Immature natural killer cell (primary cell): ENCODE results near the gene ZNF550. TPM values are rescaled to one million over a fixed set of nuclear protein-coding genes. Genes with fewer than 3 reads are reported as not detected.
"Not testable (repeated sequence)": the region's sequence is repeated elsewhere in the genome, so short reads cannot be mapped to it uniquely, and the experiment has no call there.

ENCODE experiments used
- DNase-seq, 3 donors: peaks; one replicate each; pipeline ENCODE4 v3.0.0; 2022; ENCODE audit warnings: mixed read lengths in 1 of 3
- H3K27ac Mint-ChIP-seq, 6 donors: one replicate each; pipeline ENCODE4 v1.8.0; 2020; ENCODE audit warnings: mixed read lengths in 6 of 6, mild to moderate bottlenecking in 5 of 6, inconsistent platforms in 4 of 6, moderate library complexity in 3 of 6
- H3K27me3 Mint-ChIP-seq, 3 donors: one replicate each; pipeline ENCODE4 v1.8.0; 2020 to 2021; ENCODE audit warnings: low read depth in 3 of 3, mild to moderate bottlenecking in 3 of 3, mixed read lengths in 3 of 3, moderate library complexity in 3 of 3, inconsistent platforms in 1 of 3
- H3K36me3 Mint-ChIP-seq, 3 donors: one replicate each; pipeline ENCODE4 v1.8.0; 2020; ENCODE audit warnings: mixed read lengths in 3 of 3, inconsistent platforms in 2 of 3, mild to moderate bottlenecking in 2 of 3
- H3K4me1 Mint-ChIP-seq, 2 donors: one replicate each; pipeline ENCODE4 v1.8.0; 2020; ENCODE audit warnings: inconsistent platforms in 2 of 2, mild to moderate bottlenecking in 2 of 2, mixed read lengths in 2 of 2, moderate library complexity in 1 of 2
- H3K4me3 Mint-ChIP-seq, 5 donors: one replicate each; pipeline ENCODE4 v1.8.0; 2020; ENCODE audit warnings: mild to moderate bottlenecking in 5 of 5, mixed read lengths in 5 of 5, inconsistent platforms in 3 of 5, moderate library complexity in 3 of 5
- H3K9me3 Mint-ChIP-seq, 6 donors: one replicate each; pipeline ENCODE4 v1.8.0; 2020; ENCODE audit warnings: mild to moderate bottlenecking in 6 of 6, mixed read lengths in 6 of 6, inconsistent platforms in 4 of 6, moderate library complexity in 3 of 6
- polyA plus RNA-seq, 3 donors: library from polyadenylated mRNA; unstranded; fragments of 300-500 nt; fragmentation: Illumina TruSeq; gene quantifications; one replicate each; pipeline ENCODE4 v1.2.3, GENCODE V29; 2021

Gene ZNF550
- polyA plus RNA-seq, 3 donors from 2014 or later = 1.5 to 7.9 (median 5.3) TPM

- no peaks in the 10 kb centered on the region for H3K27me3 Mint-ChIP-seq
- no peak overlapping the region for H3K4me3 Mint-ChIP-seq
- no peaks in the 10 kb centered on the region for H3K4me1 Mint-ChIP-seq
- no peak for DNase-seq
- peaks cover 73 to 84% (median 73%) of the 10 kb centered on the region in 3 donors for H3K36me3 Mint-ChIP-seq
- H3K9me3 Mint-ChIP-seq = peaks cover 41 to 92% (median 81%) of the 10 kb centered on the region in 6 donors
- no peak overlapping the region for H3K27ac Mint-ChIP-seq
Observed at GRCh38 chr19:57511484-57511883, 48.2 kb downstream of the ZNF550 start.

- no peak overlapping the region for H3K4me3 Mint-ChIP-seq
Observed at GRCh38 chr19:57506163-57506562, 53.5 kb downstream of the ZNF550 start.

GRCh38 chr19:57500400-57500799 is 59.3 kb downstream of the ZNF550 start:
- Mint-ChIP-seq H3K9me3 (peaks cover 25 to 74% (median 48%) of the 10 kb centered on the region in 6 donors), H3K4me3 (peak overlapping the region; percentile 70 to 86 (median 83)), H3K27ac (peak overlapping the region; percentile 71 to 98 (median 88)), H3K4me1 (peaks cover 24 to 36% of the 10 kb centered on the region in 2 donors), H3K36me3 (peaks cover 42 to 60% (median 49%) of the 10 kb centered on the region in 3 donors)
- H3K27me3 Mint-ChIP-seq, DNase-seq: not testable (repeated sequence)

More at GRCh38 chr19:57506163-57506562, 53.5 kb downstream of the ZNF550 start:
- Mint-ChIP-seq H3K27ac (no peak overlapping the region), H3K27me3 (peaks cover 0 to 3% (median 0%) of the 10 kb centered on the region in 3 donors), H3K36me3 (peaks cover 78 to 84% (median 82%) of the 10 kb centered on the region in 3 donors), H3K9me3 (peaks cover 37 to 83% (median 69%) of the 10 kb centered on the region in 6 donors), H3K4me1 (peaks cover 6 to 18% of the 10 kb centered on the region in 2 donors)
- DNase-seq = no peak

DNA sequence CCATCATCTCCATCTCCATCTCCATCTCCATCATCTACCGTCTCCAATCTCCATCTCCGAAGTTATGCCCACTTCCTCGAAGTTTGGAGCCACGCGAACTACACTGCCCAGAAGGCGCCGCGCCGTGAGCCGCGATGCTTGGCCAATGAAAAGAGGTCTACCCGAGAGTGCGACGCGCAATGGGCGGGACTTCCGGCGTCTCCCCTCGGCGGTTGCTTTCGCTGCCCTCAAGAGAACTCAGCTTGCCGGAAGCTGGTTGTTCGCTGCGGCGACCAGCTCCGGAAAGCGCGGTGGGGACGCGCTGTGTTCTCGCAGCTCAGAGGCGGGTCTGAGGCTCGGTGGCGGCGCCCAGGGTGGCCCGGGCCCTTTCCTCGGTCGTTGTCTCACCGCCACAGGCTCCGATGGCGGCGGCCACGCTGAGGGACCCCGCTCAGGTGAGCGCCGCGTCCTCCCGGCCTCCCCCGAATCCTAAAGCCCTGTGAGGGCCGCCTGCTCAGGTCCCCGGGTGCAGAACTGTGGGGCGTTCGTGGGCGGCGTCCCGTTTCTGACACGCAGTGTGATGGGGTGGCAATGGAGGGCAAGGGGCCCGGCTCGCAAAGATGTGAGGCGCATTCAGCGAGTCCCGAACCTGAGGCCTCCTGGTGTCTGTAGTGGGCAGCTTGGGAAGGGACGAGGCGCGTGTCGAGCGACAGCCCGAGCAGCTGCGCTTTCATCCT is 59.8 kb downstream of the ZNF550 start, which contains the start of gene ZNF773:
Gene ZNF773 (plus strand): TSS at position 259 of the 716 bp plus-strand sequence. CDS start 143 bp downstream, at position 402.
- peaks cover 40 to 60% (median 46%) of the 10 kb centered on the region in 3 donors for H3K36me3 Mint-ChIP-seq

DNA sequence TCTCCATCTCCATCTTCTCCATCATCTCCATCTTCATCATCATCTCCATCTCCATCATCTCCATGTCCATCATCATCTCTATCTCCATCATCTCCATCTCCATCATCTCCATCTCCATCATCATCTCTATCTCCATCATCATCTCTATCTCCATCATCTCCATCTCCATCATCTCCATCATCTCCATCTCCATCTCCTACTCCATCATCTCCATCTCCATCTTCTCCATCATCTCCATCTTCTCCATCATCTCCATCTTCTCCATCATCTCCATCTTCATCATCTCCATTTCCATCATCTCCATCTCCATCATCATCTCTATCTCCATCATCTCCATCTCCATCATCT is 60.4 kb downstream of the ZNF550 start:
- peaks cover 24 to 36% of the 10 kb centered on the region in 2 donors for H3K4me1 Mint-ChIP-seq
- H3K36me3 Mint-ChIP-seq = peaks cover 40 to 60% (median 45%) of the 10 kb centered on the region in 3 donors
- H3K9me3 Mint-ChIP-seq = peaks cover 25 to 80% (median 52%) of the 10 kb centered on the region in 6 donors
- not testable (repeated sequence) for DNase-seq, H3K27me3 Mint-ChIP-seq
- H3K27ac Mint-ChIP-seq = peak overlapping the region; percentile 73 to 98 (median 95)
- peak overlapping the region; percentile 70 to 88 (median 83) for H3K4me3 Mint-ChIP-seq

More for the DNA sequence above, 59.8 kb downstream of the ZNF550 start, which contains the start of gene ZNF773:
- not testable (repeated sequence) for H3K27me3 Mint-ChIP-seq
- peak within 1 kb of the TSS; percentile 70 to 88 (median 86) for H3K4me3 Mint-ChIP-seq
- peak; percentile 92 to 96 (median 95) for DNase-seq
- H3K27ac Mint-ChIP-seq = peak within 1 kb of the TSS; percentile 73 to 98 (median 95)
- peaks cover 25 to 75% (median 48%) of the 10 kb centered on the region in 6 donors for H3K9me3 Mint-ChIP-seq
- peaks cover 24 to 36% of the 10 kb centered on the region in 2 donors for H3K4me1 Mint-ChIP-seq

DNA sequence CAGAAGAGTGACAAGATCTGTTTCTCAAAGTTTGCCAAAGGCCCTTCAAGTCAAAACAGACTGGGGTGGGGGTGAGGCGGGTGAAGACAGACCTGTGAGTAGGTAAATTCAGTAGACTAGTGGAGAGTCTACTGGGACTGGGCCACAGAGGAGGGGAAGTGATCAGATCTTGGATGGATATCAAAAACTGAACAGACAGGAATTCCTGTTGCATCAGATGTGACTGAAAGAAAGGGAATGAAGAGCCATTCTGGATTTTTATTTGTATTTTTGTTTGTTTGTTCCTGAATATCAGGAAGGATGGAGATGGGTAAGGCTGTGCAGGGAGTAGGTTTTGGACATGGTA is 71.4 kb downstream of the ZNF550 start:
- Mint-ChIP-seq H3K27ac (peak overlapping the region in 4 of 6 donors; percentile 6 to 65 (median 42)), H3K36me3 (peaks cover 32 to 49% (median 45%) of the 10 kb centered on the region in 3 donors), H3K9me3 (peaks cover 8 to 40% (median 19%) of the 10 kb centered on the region in 6 donors), H3K27me3 (peaks cover 5 to 12% (median 6%) of the 10 kb centered on the region in 3 donors), H3K4me1 (peaks cover 18 to 22% of the 10 kb centered on the region in 2 donors), H3K4me3 (peak overlapping the region; percentile 68 to 84 (median 75))
- DNase-seq = not testable (repeated sequence)

DNA sequence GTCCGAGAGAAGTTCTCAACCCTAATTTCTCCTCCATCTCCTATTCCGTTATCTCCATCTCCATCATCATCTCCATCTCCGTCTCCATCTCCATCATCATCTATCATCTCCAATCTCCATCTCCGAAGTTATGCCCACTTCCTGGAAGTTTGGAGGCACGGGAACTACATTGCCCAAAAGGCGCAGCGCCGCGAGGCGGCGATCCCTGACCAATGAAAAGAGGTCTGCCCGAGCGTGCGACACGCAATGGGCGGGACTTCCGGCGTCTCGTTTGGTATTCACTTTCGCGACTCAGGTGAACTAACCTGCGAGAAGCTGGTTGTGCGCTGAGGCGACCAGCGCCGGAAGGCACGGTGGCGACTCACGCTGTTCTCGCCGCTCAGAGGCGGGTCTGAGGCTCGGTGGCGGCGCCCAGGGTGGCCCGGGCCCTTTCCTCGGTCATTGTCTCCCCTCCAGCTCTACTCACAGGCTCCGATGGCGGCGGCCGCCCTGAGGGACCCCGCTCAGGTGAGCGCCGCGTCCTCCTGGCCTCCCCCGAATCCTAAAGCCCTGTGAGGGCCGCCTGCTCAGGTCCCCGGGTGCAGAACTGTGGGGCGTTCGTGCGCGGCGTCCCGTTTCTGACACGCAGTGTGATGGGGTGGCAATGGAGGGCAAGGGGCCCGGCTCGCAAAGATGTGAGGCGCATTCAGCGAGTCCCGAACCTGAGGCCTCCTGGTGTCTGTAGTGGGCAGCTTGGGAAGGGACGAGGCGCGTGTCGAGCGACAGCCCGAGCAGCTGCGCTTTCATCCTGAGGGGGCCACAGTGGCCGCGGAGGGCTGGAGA is 72.0 kb downstream of the ZNF550 start, which contains the start of gene ZNF419:
Gene ZNF419 (plus strand): TSS at position 274 of the 822 bp plus-strand sequence. CDS start 201 bp downstream, at position 475.
- Mint-ChIP-seq H3K27ac (peak within 1 kb of the TSS; percentile 47 to 94 (median 86)), H3K9me3 (peaks cover 4 to 34% (median 15%) of the 10 kb centered on the region in 6 donors), H3K4me1 (peaks cover 18 to 22% of the 10 kb centered on the region in 2 donors), H3K36me3 (peaks cover 27 to 43% (median 39%) of the 10 kb centered on the region in 3 donors), H3K4me3 (peak within 1 kb of the TSS; percentile 71 to 92 (median 85))
- peak; percentile 85 to 89 (median 87) for DNase-seq
- H3K27me3 Mint-ChIP-seq = not testable (repeated sequence)

Other genes with a start within 250 kb of the ZNF550 start
- 1 to 10 TPM; 2.1 to 4.6 (median 2.5) TPM for gene ZNF543, start 239.4 kb downstream of the ZNF550 start, polyA plus RNA-seq
- 1 to 10 TPM; 1.2 to 3.7 (median 2.0) TPM for gene ZNF304, start 208.6 kb downstream of the ZNF550 start, polyA plus RNA-seq
- 10 to 100 TPM; 22.4 to 33.6 (median 30.9) TPM for gene TRAPPC2B, start 196.3 kb downstream of the ZNF550 start, polyA plus RNA-seq
- 1 to 10 TPM in 1 of 3 donors, under 1 TPM in 2; 0.54 to 2.1 (median 0.61) TPM for gene ZNF547, start 196.3 kb downstream of the ZNF550 start, polyA plus RNA-seq
- 10 to 100 TPM; 13.4 to 16.1 (median 15.9) TPM for gene ZNF548, start 170.0 kb downstream of the ZNF550 start, polyA plus RNA-seq
- gene ZNF17, start 148.7 kb downstream of the ZNF550 start, polyA plus RNA-seq = 1 to 10 TPM; 4.2 to 5.4 (median 4.3) TPM
- 10 to 100 TPM in 2 of 3 donors, 1 to 10 TPM in 1; 4.1 to 41.0 (median 27.0) TPM for gene ZNF749, start 124.5 kb downstream of the ZNF550 start, polyA plus RNA-seq
- not detected for gene VN1R1, start 102.7 kb downstream of the ZNF550 start, polyA plus RNA-seq
- 1 to 10 TPM in 2 of 3 donors, not detected in 1; 2.2 to 2.3 TPM for gene ZNF772, start 82.3 kb downstream of the ZNF550 start, polyA plus RNA-seq
- gene ZNF419, start 72.1 kb downstream of the ZNF550 start, polyA plus RNA-seq = 1 to 10 TPM; 1.4 to 5.8 (median 2.1) TPM
- 10 to 100 TPM in 1 of 3 donors, 1 to 10 TPM in 2; 3.1 to 14.1 (median 3.3) TPM for gene ZNF773, start 59.9 kb downstream of the ZNF550 start, polyA plus RNA-seq
- 1 to 10 TPM; 3.1 to 7.1 (median 6.9) TPM for gene ZNF549, start 32.5 kb downstream of the ZNF550 start, polyA plus RNA-seq
- gene ZNF416, start 19.0 kb upstream of the ZNF550 start, polyA plus RNA-seq = 1 to 10 TPM; 3.2 to 6.2 (median 4.1) TPM
- 1 to 10 TPM; 4.0 to 8.9 (median 5.5) TPM for gene ZIK1, start 24.3 kb upstream of the ZNF550 start, polyA plus RNA-seq
- gene ZNF530, start 40.0 kb upstream of the ZNF550 start, polyA plus RNA-seq = 1 to 10 TPM; 2.9 to 8.0 (median 5.2) TPM
- gene ZNF134, start 54.4 kb upstream of the ZNF550 start, polyA plus RNA-seq = 10 to 100 TPM; 12.8 to 13.9 (median 13.1) TPM
- 10 to 100 TPM; 10.2 to 26.4 (median 20.5) TPM for gene ZNF211, start 73.3 kb upstream of the ZNF550 start, polyA plus RNA-seq
- gene ZSCAN4, start 109.1 kb upstream of the ZNF550 start, polyA plus RNA-seq = under 1 TPM in 1 of 3 donors, not detected in 2; 0.27 TPM
- gene ZNF551, start 122.1 kb upstream of the ZNF550 start, polyA plus RNA-seq = 1 to 10 TPM; 5.6 to 6.9 (median 6.0) TPM
- 1 to 10 TPM; 1.6 to 4.2 (median 3.2) TPM for gene ZNF154, start 149.3 kb upstream of the ZNF550 start, polyA plus RNA-seq
- 10 to 100 TPM; 13.5 to 21.8 (median 18.0) TPM for gene ZNF671, start 167.8 kb upstream of the ZNF550 start, polyA plus RNA-seq
- 1 to 10 TPM; 5.0 to 7.3 (median 5.9) TPM for gene ZNF776, start 187.0 kb upstream of the ZNF550 start, polyA plus RNA-seq
- 10 to 100 TPM in 2 of 3 donors, 1 to 10 TPM in 1; 8.1 to 14.6 (median 10.4) TPM for gene ZNF586, start 209.8 kb upstream of the ZNF550 start, polyA plus RNA-seq